Lung (tissue), 12 donors: Measurements from ENCODE around the gene HOXB7. TPM values are rescaled to one million over a fixed set of nuclear protein-coding genes. Genes with fewer than 3 reads are reported as not detected.

ENCODE experiments used
- ATAC-seq: fragments of 200-7000 bp; cut with Tn5 transposase; one replicate; pipeline ENCODE4 v1.9.1; 2020; ENCODE audit warnings: moderate number of reproducible peaks; ENCODE audit not compliant: insufficient read depth, low FRiP score
- DNase-seq, 3 donors: peaks; one replicate each; pipeline ENCODE4 v3.0.0-alpha.2; 2013 to 2017
- H3K27ac ChIP-seq, 2 donors: one replicate each; pipeline ENCODE4 v1.5.1; 2013; ENCODE audit warnings: mild to moderate bottlenecking in 2 of 2, moderate library complexity in 2 of 2, control low read depth in 1 of 2, inconsistent platforms in 1 of 2, low read depth in 1 of 2, low read length in 1 of 2
- H3K27me3 ChIP-seq, 3 donors: one replicate each; pipeline ENCODE4 v1.5.1; 2013; ENCODE audit warnings: low read length in 2 of 3; ENCODE audit not compliant: control insufficient read depth in 3 of 3, insufficient read depth in 3 of 3
- H3K36me3 ChIP-seq, 4 donors: one replicate each; pipeline ENCODE4 v1.5.1; 2013; ENCODE audit warnings: low read length in 4 of 4, mild to moderate bottlenecking in 1 of 4, moderate library complexity in 1 of 4; ENCODE audit not compliant: control insufficient read depth in 4 of 4, insufficient read depth in 4 of 4
- H3K4me1 ChIP-seq, 5 donors: one replicate each; pipeline ENCODE4 v1.5.1; 2013; ENCODE audit warnings: low read length in 5 of 5, mild to moderate bottlenecking in 2 of 5, moderate library complexity in 1 of 5; ENCODE audit not compliant: control insufficient read depth in 5 of 5, insufficient read depth in 5 of 5
- H3K4me3 ChIP-seq: one replicate; pipeline ENCODE4 v1.5.1; 2013; ENCODE audit warnings: mild to moderate bottlenecking, control low read depth, moderate library complexity
- H3K9ac ChIP-seq, 2 donors: one replicate each; pipeline ENCODE4 v1.5.1; 2013; ENCODE audit warnings: low read length in 2 of 2, control low read depth in 1 of 2; ENCODE audit not compliant: insufficient read depth in 1 of 2
- H3K9me3 ChIP-seq, 4 donors: one replicate each; pipeline ENCODE4 v1.5.1; 2013; ENCODE audit warnings: low read length in 3 of 4, mild to moderate bottlenecking in 1 of 4, moderate library complexity in 1 of 4; ENCODE audit not compliant: control insufficient read depth in 4 of 4, insufficient read depth in 3 of 4
- WGBS, 2 donors: extraction: QIAGEN DNeasy Blood & Tissue Kit; methylation state at CpG; one replicate each; pipeline ENCODE4 v1.1.7; 2013; 5-methylcytosine and 5-hydroxymethylcytosine counted together
- polyA plus RNA-seq, 2 donors: library from polyadenylated mRNA; stranded (reverse); fragments of 200-250 nt; gene quantifications; one replicate each; pipeline ENCODE4 v1.2.1, GENCODE V29; 2013
- total RNA-seq, 2 donors: library from RNA; depleted of rRNA in 1 of 2; stranded (reverse); fragments of >200 nt in 1 of 2; gene quantifications; one replicate each; pipeline ENCODE4 v1.2.1, GENCODE V29; 2014 to 2021
- TF ChIP-seq, protein P1 (sequence below): IDR thresholded peaks from 2 replicates; pipeline ENCODE4 v1.5.1; 2012; ENCODE audit warnings: mild to moderate bottlenecking; ENCODE audit errors: control extremely low read depth, extremely low read depth
- donor health status: control.
- donor health status: control.
- donor health status: Bipolar disorder and iron deficiency.
- donor health status: healthy.
- donor health status: DM: yes; HTN: yes; CAD: no.

The HOXB7 gene
- total and polyA plus RNA-seq, 4 donors: 0.43 to 3.3 (median 2.3) TPM

DNA sequence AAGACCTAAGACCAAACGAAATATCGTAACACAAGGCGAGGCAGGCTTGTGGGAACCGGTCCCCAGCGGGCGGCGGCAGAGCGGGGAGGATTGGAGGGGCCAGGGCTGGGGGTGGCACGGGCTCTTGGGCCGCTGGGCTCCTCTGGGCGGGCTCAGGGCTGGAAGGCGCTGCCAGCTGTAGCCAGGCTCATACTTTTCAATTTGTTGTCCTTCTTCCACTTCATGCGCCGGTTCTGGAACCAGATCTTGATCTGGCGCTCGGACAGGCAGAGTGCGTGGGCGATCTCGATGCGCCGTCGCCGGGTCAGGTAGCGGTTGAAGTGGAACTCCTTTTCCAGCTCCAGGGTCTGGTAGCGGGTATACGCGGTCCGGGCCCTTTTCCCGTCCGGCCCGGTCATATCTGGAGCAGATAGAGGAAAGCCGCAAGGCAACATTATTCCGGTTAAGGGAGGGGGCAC lies 18.7 kb downstream of the HOXB7 start:
- Histone ChIP-seq H3K9ac (peak overlapping the region; percentile 91 to 99), H3K36me3 (peaks cover 0 to 19% (median 3%) of the 10 kb centered on the region in 4 donors), H3K4me1 (peaks cover 0 to 67% (median 6%) of the 10 kb centered on the region in 5 donors), H3K27me3 (peaks cover 3 to 77% (median 11%) of the 10 kb centered on the region in 3 donors), H3K4me3 (no peak overlapping the region), H3K9me3 (no peaks in the 10 kb centered on the region), H3K27ac (peak overlapping the region in 1 of 2 donors; percentile 69)
- 11 to 17% methylated on average over 32 to 33 of the region's 33 CpGs for WGBS, 2 donors
- TF ChIP-seq, protein P1, sequence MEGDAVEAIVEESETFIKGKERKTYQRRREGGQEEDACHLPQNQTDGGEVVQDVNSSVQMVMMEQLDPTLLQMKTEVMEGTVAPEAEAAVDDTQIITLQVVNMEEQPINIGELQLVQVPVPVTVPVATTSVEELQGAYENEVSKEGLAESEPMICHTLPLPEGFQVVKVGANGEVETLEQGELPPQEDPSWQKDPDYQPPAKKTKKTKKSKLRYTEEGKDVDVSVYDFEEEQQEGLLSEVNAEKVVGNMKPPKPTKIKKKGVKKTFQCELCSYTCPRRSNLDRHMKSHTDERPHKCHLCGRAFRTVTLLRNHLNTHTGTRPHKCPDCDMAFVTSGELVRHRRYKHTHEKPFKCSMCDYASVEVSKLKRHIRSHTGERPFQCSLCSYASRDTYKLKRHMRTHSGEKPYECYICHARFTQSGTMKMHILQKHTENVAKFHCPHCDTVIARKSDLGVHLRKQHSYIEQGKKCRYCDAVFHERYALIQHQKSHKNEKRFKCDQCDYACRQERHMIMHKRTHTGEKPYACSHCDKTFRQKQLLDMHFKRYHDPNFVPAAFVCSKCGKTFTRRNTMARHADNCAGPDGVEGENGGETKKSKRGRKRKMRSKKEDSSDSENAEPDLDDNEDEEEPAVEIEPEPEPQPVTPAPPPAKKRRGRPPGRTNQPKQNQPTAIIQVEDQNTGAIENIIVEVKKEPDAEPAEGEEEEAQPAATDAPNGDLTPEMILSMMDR: no peak
- no peak for ATAC-seq
- peak in 2 of 3 donors; percentile 40 to 48 for DNase-seq

DNA sequence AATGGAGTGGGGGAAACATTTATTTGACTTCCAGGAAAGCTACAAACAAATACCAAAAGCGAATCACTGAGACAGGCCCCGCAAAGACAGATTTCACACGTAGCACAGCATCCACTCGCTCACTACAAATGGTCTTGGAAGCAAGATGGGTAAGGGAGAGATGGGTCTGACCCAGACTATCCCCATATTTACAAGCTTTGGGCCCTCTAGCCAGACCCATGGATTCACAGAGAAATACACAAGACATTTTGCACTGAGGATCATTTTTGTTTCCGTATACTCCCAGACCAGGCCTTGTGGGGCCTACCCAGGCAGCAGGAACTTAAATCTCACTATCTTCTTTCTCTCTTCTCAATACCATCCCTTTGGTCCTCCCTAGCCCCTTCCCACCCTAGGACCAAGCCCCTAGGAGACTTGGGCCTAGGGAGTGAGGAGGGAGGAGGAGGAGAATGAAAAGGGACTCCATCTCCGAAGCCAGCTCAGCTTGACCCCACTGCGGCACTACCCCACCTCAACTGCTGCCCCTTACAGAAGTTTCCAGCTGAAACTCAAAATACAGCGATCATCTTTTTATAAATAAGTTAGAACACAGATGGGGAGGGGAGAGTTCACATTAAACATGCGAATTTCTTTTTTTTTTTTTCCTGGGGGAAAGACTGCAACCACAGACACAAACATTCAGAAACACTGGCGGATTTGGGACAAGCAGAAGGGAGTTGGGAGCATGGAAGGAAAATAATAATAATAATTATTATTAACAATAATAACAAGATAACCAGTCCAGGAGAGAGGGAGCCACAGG lies 19.4 kb downstream of the HOXB7 start:
- Histone ChIP-seq H3K9ac (peak overlapping the region; percentile 91 to 98), H3K4me1 (peaks cover 0 to 70% (median 6%) of the 10 kb centered on the region in 5 donors), H3K36me3 (peaks cover 0 to 19% (median 3%) of the 10 kb centered on the region in 4 donors), H3K27ac (peak overlapping the region in 1 of 2 donors; percentile 91), H3K4me3 (no peak overlapping the region), H3K27me3 (peaks cover 3 to 77% (median 11%) of the 10 kb centered on the region in 3 donors), H3K9me3 (no peaks in the 10 kb centered on the region)
- TF ChIP-seq, protein P1: no peak
- DNase-seq: peak in 2 of 3 donors; percentile 46 to 67
- WGBS, 2 donors: 68 to 72% methylated on average over 10 of the region's 10 CpGs
- ATAC-seq: no peak

DNA sequence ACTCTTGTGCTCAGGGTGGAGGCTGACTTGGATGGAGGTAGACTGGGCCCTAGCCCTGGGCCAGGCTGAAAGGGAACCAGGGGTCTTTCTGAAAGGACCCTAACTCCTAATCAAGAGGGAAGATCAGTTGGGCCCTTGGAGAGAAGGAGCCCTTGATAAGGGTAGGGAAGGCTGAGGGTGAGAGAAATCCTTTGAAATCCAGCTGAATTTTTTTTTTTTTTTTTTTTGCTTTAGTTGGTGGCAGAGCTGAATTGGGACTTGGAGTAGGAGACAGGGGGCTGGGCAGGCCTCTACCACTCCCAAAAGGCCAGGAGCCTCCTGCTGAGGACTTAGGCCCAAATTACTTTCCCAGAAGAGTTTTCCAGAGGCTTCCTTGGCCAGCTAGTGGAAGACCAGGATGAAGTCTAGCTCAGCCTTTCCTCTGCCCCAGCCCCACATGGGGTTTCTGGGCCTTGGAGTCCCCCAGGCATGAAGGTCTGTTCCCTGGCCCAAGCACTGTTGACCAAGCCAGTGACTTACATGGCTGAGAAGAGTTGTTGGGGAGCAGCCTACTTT lies 20.1 kb downstream of the HOXB7 start:
- DNase-seq (no peak), ATAC-seq (no peak)
- peak overlapping the region; percentile 71 to 98 for H3K9ac ChIP-seq
- peak overlapping the region in 1 of 2 donors; percentile 91 for H3K27ac ChIP-seq
- H3K27me3 ChIP-seq: peaks cover 3 to 76% (median 11%) of the 10 kb centered on the region in 3 donors
- TF ChIP-seq, protein P1: no peak
- H3K4me3 ChIP-seq: no peak overlapping the region
- peaks cover 0 to 19% (median 3%) of the 10 kb centered on the region in 4 donors for H3K36me3 ChIP-seq
- peaks cover 0 to 66% (median 6%) of the 10 kb centered on the region in 5 donors for H3K4me1 ChIP-seq
- no peaks in the 10 kb centered on the region for H3K9me3 ChIP-seq
